Activated naive CD8-positive, alpha-beta T cell treated with anti-CD3 and anti-CD28 coated beads, Interleukin-2, amount 50 U/mL, for 24 hours (primary cell): ENCODE measurements around the gene C3.
"Not testable (repeated sequence)": the region's sequence is repeated elsewhere in the genome, so short reads cannot be mapped to it uniquely, and the experiment has no call there.

ENCODE experiments used
- ATAC-seq: fragments of 150-1000 bp; cut with Tn5 transposase; one replicate; pipeline ENCODE4 v1.10.0; 2021
- DNase-seq: peaks from one replicate; pipeline ENCODE4 v3.0.0; 2021
- H3K27ac Mint-ChIP-seq: one replicate; pipeline ENCODE4 v1.8.0; 2021; ENCODE audit warnings: mild to moderate bottlenecking, mixed read lengths
- H3K27me3 Mint-ChIP-seq: one replicate; pipeline ENCODE4 v1.8.0; 2021; ENCODE audit warnings: mixed read lengths
- H3K36me3 Mint-ChIP-seq: one replicate; pipeline ENCODE4 v1.8.0; 2021; ENCODE audit warnings: low read depth, mixed read lengths
- H3K4me1 Mint-ChIP-seq: one replicate; pipeline ENCODE4 v1.8.0; 2021; ENCODE audit warnings: mixed read lengths
- H3K4me3 Mint-ChIP-seq: one replicate; pipeline ENCODE4 v1.8.0; 2021; ENCODE audit warnings: mild to moderate bottlenecking, moderate library complexity, mixed read lengths
- H3K9me3 Mint-ChIP-seq: one replicate; pipeline ENCODE4 v1.8.0; 2021; ENCODE audit warnings: mixed read lengths

The C3 gene

GRCh38 chr19:6685962-6686627 lies 34.4 kb downstream of the C3 start:
- H3K27me3 Mint-ChIP-seq, result peaks cover 2% of the 10 kb centered on the region
- no peaks in the 10 kb centered on the region for H3K36me3 Mint-ChIP-seq
- DNase-seq (no peak), ATAC-seq (no peak)
- H3K27ac Mint-ChIP-seq, result no peak overlapping the region
- H3K9me3 Mint-ChIP-seq, result peaks cover 8% of the 10 kb centered on the region
- no peak overlapping the region for H3K4me3 Mint-ChIP-seq
- H3K4me1 Mint-ChIP-seq, result peaks cover 31% of the 10 kb centered on the region

GRCh38 chr19:6685482-6685881 lies 35.0 kb downstream of the C3 start:
- no peak for DNase-seq
- ATAC-seq, result no peak
- H3K4me3 Mint-ChIP-seq, result no peak overlapping the region
- H3K36me3 Mint-ChIP-seq, result no peaks in the 10 kb centered on the region
- H3K4me1 Mint-ChIP-seq, result peaks cover 32% of the 10 kb centered on the region
- H3K9me3 Mint-ChIP-seq, result peaks cover 11% of the 10 kb centered on the region
- H3K27me3 Mint-ChIP-seq, result peaks cover 5% of the 10 kb centered on the region
- H3K27ac Mint-ChIP-seq, result no peak overlapping the region

- ATAC-seq, result peak; percentile 79
- Mint-ChIP-seq H3K4me1 (peaks cover 42% of the 10 kb centered on the region), H3K27ac (peak overlapping the region; percentile 36), H3K36me3 (peaks cover 5% of the 10 kb centered on the region), H3K9me3 (peaks cover 16% of the 10 kb centered on the region), H3K27me3 (peaks cover 7% of the 10 kb centered on the region), H3K4me3 (no peak overlapping the region)
- DNase-seq, result no peak
Observed at GRCh38 chr19:6683971-6684370, 36.5 kb downstream of the C3 start.

GRCh38 chr19:6682607-6683128 lies 37.8 kb downstream of the C3 start:
- Mint-ChIP-seq H3K27me3 (peaks cover 11% of the 10 kb centered on the region), H3K27ac (no peak overlapping the region)
- ATAC-seq, result no peak

GRCh38 chr19:6680141-6680540 lies 40.3 kb downstream of the C3 start:
- Mint-ChIP-seq H3K36me3 (peaks cover 13% of the 10 kb centered on the region), H3K4me3 (no peak overlapping the region), H3K27ac (no peak overlapping the region), H3K27me3 (peaks cover 11% of the 10 kb centered on the region), H3K9me3 (peaks cover 21% of the 10 kb centered on the region), H3K4me1 (peaks cover 63% of the 10 kb centered on the region)
- no peak for DNase-seq
- ATAC-seq, result no peak

More at GRCh38 chr19:6682607-6683128, 37.8 kb downstream of the C3 start:
- peaks cover 19% of the 10 kb centered on the region for H3K9me3 Mint-ChIP-seq
- peaks cover 13% of the 10 kb centered on the region for H3K36me3 Mint-ChIP-seq
- H3K4me3 Mint-ChIP-seq, result no peak overlapping the region
- peaks cover 52% of the 10 kb centered on the region for H3K4me1 Mint-ChIP-seq
- DNase-seq, result no peak

- peaks cover 68% of the 10 kb centered on the region for H3K4me1 Mint-ChIP-seq
- no peak for ATAC-seq
- H3K9me3 Mint-ChIP-seq, result peaks cover 21% of the 10 kb centered on the region
- no peak for DNase-seq
- H3K4me3 Mint-ChIP-seq, result peak overlapping the region; percentile 64
- peaks cover 11% of the 10 kb centered on the region for H3K27me3 Mint-ChIP-seq
- peak overlapping the region; percentile 94 for H3K27ac Mint-ChIP-seq
- peaks cover 13% of the 10 kb centered on the region for H3K36me3 Mint-ChIP-seq
Observed at GRCh38 chr19:6679139-6679538, 41.3 kb downstream of the C3 start.

- DNase-seq, result peak; percentile 75
- H3K27ac Mint-ChIP-seq, result peak overlapping the region; percentile 94
- H3K36me3 Mint-ChIP-seq, result peaks cover 13% of the 10 kb centered on the region
- peak; percentile 94 for ATAC-seq
- peaks cover 21% of the 10 kb centered on the region for H3K9me3 Mint-ChIP-seq
- peak overlapping the region; percentile 64 for H3K4me3 Mint-ChIP-seq
- H3K4me1 Mint-ChIP-seq, result peaks cover 68% of the 10 kb centered on the region
- H3K27me3 Mint-ChIP-seq, result peaks cover 11% of the 10 kb centered on the region
Observed at GRCh38 chr19:6678690-6679109, 41.8 kb downstream of the C3 start.

- no peak for ATAC-seq
- Mint-ChIP-seq H3K36me3 (peaks cover 13% of the 10 kb centered on the region), H3K27me3 (peaks cover 11% of the 10 kb centered on the region), H3K4me1 (peaks cover 70% of the 10 kb centered on the region), H3K4me3 (peak overlapping the region; percentile 64), H3K27ac (peak overlapping the region; percentile 94), H3K9me3 (peaks cover 21% of the 10 kb centered on the region)
- DNase-seq, result peak; percentile 78
Observed at GRCh38 chr19:6677883-6678689, 42.4 kb downstream of the C3 start.

- Mint-ChIP-seq H3K9me3 (peaks cover 17% of the 10 kb centered on the region), H3K27me3 (peaks cover 11% of the 10 kb centered on the region), H3K36me3 (peaks cover 13% of the 10 kb centered on the region), H3K4me3 (peak overlapping the region; percentile 64), H3K27ac (peak overlapping the region; percentile 94), H3K4me1 (peaks cover 72% of the 10 kb centered on the region)
- ATAC-seq (no peak), DNase-seq (no peak)
Observed at GRCh38 chr19:6677495-6677882, 43.0 kb downstream of the C3 start.

GRCh38 chr19:6676288-6676687 lies 44.2 kb downstream of the C3 start:
- peaks cover 9% of the 10 kb centered on the region for H3K27me3 Mint-ChIP-seq
- H3K4me3 Mint-ChIP-seq, result no peak overlapping the region
- ATAC-seq, result no peak
- H3K27ac Mint-ChIP-seq, result no peak overlapping the region
- peaks cover 79% of the 10 kb centered on the region for H3K4me1 Mint-ChIP-seq
- H3K36me3 Mint-ChIP-seq, result peaks cover 13% of the 10 kb centered on the region
- DNase-seq, result no peak
- H3K9me3 Mint-ChIP-seq, result peaks cover 17% of the 10 kb centered on the region

- Mint-ChIP-seq H3K36me3 (peaks cover 13% of the 10 kb centered on the region), H3K4me3 (peak overlapping the region; percentile 75), H3K27me3 (peaks cover 4% of the 10 kb centered on the region), H3K4me1 (peaks cover 86% of the 10 kb centered on the region), H3K9me3 (peaks cover 10% of the 10 kb centered on the region), H3K27ac (peak overlapping the region; percentile 95)
- peak; percentile 87 for DNase-seq
- peak; percentile 48 for ATAC-seq
Observed at GRCh38 chr19:6674868-6675305, 45.6 kb downstream of the C3 start.

- DNase-seq, H3K27me3 Mint-ChIP-seq: not testable (repeated sequence)
- Mint-ChIP-seq H3K27ac (peak overlapping the region; percentile 95), H3K36me3 (peaks cover 13% of the 10 kb centered on the region), H3K4me1 (peaks cover 83% of the 10 kb centered on the region), H3K9me3 (peaks cover 10% of the 10 kb centered on the region), H3K4me3 (peak overlapping the region; percentile 75)
- peak; percentile 0 for ATAC-seq
Observed at GRCh38 chr19:6674408-6674807, 46.0 kb downstream of the C3 start.

GRCh38 chr19:6672693-6673290 lies 47.7 kb downstream of the C3 start:
- H3K27ac Mint-ChIP-seq, result peak overlapping the region; percentile 3

GRCh38 chr19:6671960-6672359 lies 48.5 kb downstream of the C3 start:
- ATAC-seq (no peak), DNase-seq (no peak)
- Mint-ChIP-seq H3K36me3 (peaks cover 28% of the 10 kb centered on the region), H3K9me3 (no peaks in the 10 kb centered on the region), H3K4me3 (no peak overlapping the region), H3K4me1 (peaks cover 75% of the 10 kb centered on the region), H3K27ac (peak overlapping the region; percentile 38), H3K27me3 (no peaks in the 10 kb centered on the region)

More at GRCh38 chr19:6672693-6673290, 47.7 kb downstream of the C3 start:
- no peak for ATAC-seq
- no peak for DNase-seq
- no peaks in the 10 kb centered on the region for H3K27me3 Mint-ChIP-seq
- peak overlapping the region; percentile 12 for H3K4me3 Mint-ChIP-seq
- H3K4me1 Mint-ChIP-seq, result peaks cover 74% of the 10 kb centered on the region
- peaks cover 3% of the 10 kb centered on the region for H3K9me3 Mint-ChIP-seq
- H3K36me3 Mint-ChIP-seq, result peaks cover 21% of the 10 kb centered on the region
